Measurements from ENCODE around the gene CFAP97D1.

- TF ChIP-seq CTCF (IDR thresholded peaks at IDR 0.05) (no peak), POLR2A (IDR thresholded peaks at IDR 0.05) (no peak), POLR2AphosphoS5 (IDR thresholded peaks at IDR 0.05) (no peak), EP300 (IDR thresholded peaks at IDR 0.05) (no peak)
Measured at GRCh38 chr17:43817826-43818225, 37.6 kb downstream of the CFAP97D1 start.

Data from gastroesophageal sphincter (tissue), 3 donors.